ENCODE results near the gene MEX3C. TPM values are rescaled to one million over a fixed set of nuclear protein-coding genes. Genes with fewer than 3 reads are reported as not detected.

The MEX3C gene
- total and polyA plus RNA-seq, 2 experiments from 2014 or later = 14.4 to 41.3 TPM

- Histone ChIP-seq H3K27me3 (no peaks in the 10 kb centered on the region), H3K27ac (no peak overlapping the region), H3K4me3 (no peak overlapping the region), H3K9me3 (ENCODE audit: low read depth) (no peaks in the 10 kb centered on the region), H3K36me3 (no peaks in the 10 kb centered on the region), H3K4me1 (ENCODE audit: low read depth) (no peaks in the 10 kb centered on the region)
- TF ChIP-seq CTCF (IDR thresholded peaks at IDR 0.05; ENCODE audit: low read depth, low read length) = no peak
- no peak for DNase-seq (ENCODE audit: low read depth in 1 of 2, low spot score in 1 of 2)
These were observed 43.7 kb downstream of the MEX3C start for GRCh38 chr18:51153659-51154371.

- no peaks in the 10 kb centered on the region for H3K4me1 ChIP-seq (ENCODE audit: low read depth)
- no peak overlapping the region for H3K4me3 ChIP-seq
- H3K36me3 ChIP-seq = no peaks in the 10 kb centered on the region
- no peaks in the 10 kb centered on the region for H3K9me3 ChIP-seq (ENCODE audit: low read depth)
- H3K27ac ChIP-seq = no peak overlapping the region
- TF ChIP-seq CTCF (IDR thresholded peaks at IDR 0.05; ENCODE audit: low read depth, low read length) = no peak
- no peaks in the 10 kb centered on the region for H3K27me3 ChIP-seq
- DNase-seq (ENCODE audit: low read depth in 1 of 2, low spot score in 1 of 2) = no peak
These were observed 45.6 kb downstream of the MEX3C start for GRCh38 chr18:51151568-51152511.

GRCh38 chr18:51151185-51151567 is 46.3 kb downstream of the MEX3C start:
- H3K4me3 ChIP-seq = no peak overlapping the region
- no peaks in the 10 kb centered on the region for H3K4me1 ChIP-seq (ENCODE audit: low read depth)
- H3K27ac ChIP-seq = no peak overlapping the region
- H3K27me3 ChIP-seq = no peaks in the 10 kb centered on the region
- DNase-seq (ENCODE audit: low read depth in 1 of 2, low spot score in 1 of 2) = no peak
- TF ChIP-seq CTCF (IDR thresholded peaks at IDR 0.05; ENCODE audit: low read depth, low read length) = no peak
- no peaks in the 10 kb centered on the region for H3K9me3 ChIP-seq (ENCODE audit: low read depth)
- no peaks in the 10 kb centered on the region for H3K36me3 ChIP-seq

- no peaks in the 10 kb centered on the region for H3K4me1 ChIP-seq (ENCODE audit: low read depth)
- H3K36me3 ChIP-seq = no peaks in the 10 kb centered on the region
- TF ChIP-seq CTCF (IDR thresholded peaks at IDR 0.05; ENCODE audit: low read depth, low read length) = no peak
- no peak overlapping the region for H3K27ac ChIP-seq
- H3K27me3 ChIP-seq = no peaks in the 10 kb centered on the region
- H3K9me3 ChIP-seq (ENCODE audit: low read depth) = no peaks in the 10 kb centered on the region
- H3K4me3 ChIP-seq = no peak overlapping the region
- DNase-seq (ENCODE audit: low read depth in 1 of 2, low spot score in 1 of 2) = peak in 1 of 2 donors; percentile 63
These were observed 47.3 kb downstream of the MEX3C start for GRCh38 chr18:51150113-51150700.

- Histone ChIP-seq H3K4me1 (ENCODE audit: low read depth) (no peaks in the 10 kb centered on the region), H3K9me3 (ENCODE audit: low read depth) (no peaks in the 10 kb centered on the region), H3K27ac (no peak overlapping the region), H3K36me3 (no peaks in the 10 kb centered on the region), H3K4me3 (no peak overlapping the region), H3K27me3 (no peaks in the 10 kb centered on the region)
- no peak for TF ChIP-seq CTCF (IDR thresholded peaks at IDR 0.05; ENCODE audit: low read depth, low read length)
- no peak for DNase-seq (ENCODE audit: low read depth in 1 of 2, low spot score in 1 of 2)
These were observed 47.8 kb downstream of the MEX3C start for GRCh38 chr18:51149670-51150069.

All from cardiac muscle cell (in vitro differentiated cells and primary cell).